Measurements from ENCODE around the gene GLRX.

GLRX gene

DNA sequence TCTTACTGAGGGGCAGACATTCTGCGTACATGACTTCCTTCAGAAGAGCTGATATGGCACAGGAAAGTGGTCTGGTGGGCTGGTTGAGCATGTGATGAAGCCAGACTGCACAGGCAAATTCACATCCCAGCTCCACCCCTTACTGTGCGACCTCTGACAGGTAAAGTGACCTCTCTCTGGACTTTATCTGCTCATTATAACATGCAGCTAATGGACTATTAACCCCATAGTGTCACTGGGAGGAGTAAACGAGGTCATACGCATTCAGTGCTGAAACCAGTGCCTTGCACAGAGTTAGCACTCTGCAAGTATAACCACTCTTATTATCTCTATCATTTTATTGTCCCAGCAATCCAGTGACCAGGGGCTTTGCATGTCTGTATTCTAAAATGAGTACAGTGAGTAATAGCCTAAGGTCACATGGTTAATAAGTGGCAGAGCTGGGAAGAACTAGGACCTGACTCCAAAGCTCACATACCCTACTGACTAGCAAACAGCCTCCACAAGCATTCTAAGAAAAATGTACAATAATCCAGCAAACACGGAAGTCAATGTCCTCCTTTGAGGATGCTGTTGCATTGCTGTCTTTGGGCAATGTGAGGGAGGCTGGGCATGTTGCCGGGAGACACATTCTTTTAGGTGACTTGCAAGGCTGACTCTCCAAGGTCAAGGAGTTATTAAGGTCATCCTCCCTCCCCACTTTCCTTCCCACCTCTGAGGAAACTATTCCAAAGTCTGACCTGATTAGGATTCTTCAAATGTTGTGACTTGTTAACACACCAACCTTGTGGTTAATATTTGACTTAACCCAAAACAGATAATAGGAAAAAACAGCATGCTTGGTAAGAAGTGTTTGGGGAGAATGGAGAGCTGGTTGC, 19.0 kb downstream of the GLRX start:
- 80% methylated on average over 5 of the region's 6 CpGs for WGBS (ENCODE audit: insufficient coverage)
- POLR2A ChIA-PET, result interaction anchor here (0.5 kb wide), 1 partner anchor 54 kb away, joined by 3 read pairs; no protein-coding TSS in a partner anchor

DNA sequence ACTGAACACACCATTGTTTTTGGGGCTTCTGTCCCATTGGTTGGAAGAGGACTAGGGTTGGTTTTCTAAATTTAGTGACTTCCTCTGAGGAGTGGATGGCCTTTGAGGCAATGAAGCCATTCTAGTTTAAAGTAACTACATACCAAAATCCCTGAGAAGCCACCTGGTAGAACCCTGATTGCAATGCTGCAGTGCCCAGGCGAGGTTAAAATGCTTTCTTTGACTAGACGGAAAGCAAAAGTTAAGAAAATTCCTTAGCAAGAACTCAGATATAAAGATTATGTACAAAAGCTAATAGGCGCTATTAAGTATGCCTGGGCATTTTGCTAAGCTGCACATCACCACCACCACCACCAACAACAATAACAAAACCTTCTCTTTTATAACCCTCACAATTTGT, 20.6 kb downstream of the GLRX start:
- Histone ChIP-seq H3K4me3 (ENCODE audit: control insufficient read depth in 1 of 7, extremely low read depth in 1 of 7, insufficient read depth in 4 of 7, low read depth in 2 of 7, low read length in 6 of 7) (no peak overlapping the region), H3K9me3 (ENCODE audit: control extremely low read depth in 1 of 5, control insufficient read depth in 4 of 5, insufficient read depth in 2 of 5, low read depth in 1 of 5, low read length in 4 of 5) (peaks cover 0 to 4% (median 0%) of the 10 kb centered on the region in 5 experiments), H3K4me1 (ENCODE audit: control extremely low read depth in 1 of 4, control insufficient read depth in 4 of 4, insufficient read depth in 4 of 4, low read length in 3 of 4) (peaks cover 0 to 8% (median 0%) of the 10 kb centered on the region in 4 experiments), H3K27me3 (replicated peaks in 2 of 5; ENCODE audit: control insufficient read depth in 4 of 5, insufficient read depth in 5 of 5, low read length in 4 of 5) (no peaks in the 10 kb centered on the region), H3K36me3 (ENCODE audit: control insufficient read depth in 4 of 4, insufficient read depth in 4 of 4, low read length in 3 of 4) (no peaks in the 10 kb centered on the region), H3K27ac (ENCODE audit: insufficient read depth in 1 of 2, low read depth in 1 of 2, low read length in 2 of 2, poor library complexity in 1 of 2, severe bottlenecking in 2 of 2) (no peak overlapping the region)
- no peak for DNase-seq
- 100% methylated on average over 2 of the region's 3 CpGs for WGBS (ENCODE audit: insufficient coverage)
- ChIA-PET POLR2A (no interaction called here), CTCF (interaction anchor here (1.1 to 2.0 kb wide), 2 partner anchors 17 to 20 kb away, joined by 4 to 7 read pairs; no protein-coding TSS in a partner anchor)

More for the DNA sequence above, 19.0 kb downstream of the GLRX start:
- Histone ChIP-seq H3K9me3 (ENCODE audit: control extremely low read depth in 1 of 5, control insufficient read depth in 4 of 5, insufficient read depth in 2 of 5, low read depth in 1 of 5, low read length in 4 of 5) (peaks cover 0 to 4% (median 0%) of the 10 kb centered on the region in 5 experiments), H3K36me3 (ENCODE audit: control insufficient read depth in 4 of 4, insufficient read depth in 4 of 4, low read length in 3 of 4) (no peaks in the 10 kb centered on the region), H3K27me3 (replicated peaks in 2 of 5; ENCODE audit: control insufficient read depth in 4 of 5, insufficient read depth in 5 of 5, low read length in 4 of 5) (no peaks in the 10 kb centered on the region), H3K4me1 (ENCODE audit: control extremely low read depth in 1 of 4, control insufficient read depth in 4 of 4, insufficient read depth in 4 of 4, low read length in 3 of 4) (peaks cover 3 to 18% (median 8%) of the 10 kb centered on the region in 4 experiments), H3K4me3 (ENCODE audit: control insufficient read depth in 1 of 7, extremely low read depth in 1 of 7, insufficient read depth in 4 of 7, low read depth in 2 of 7, low read length in 6 of 7) (no peak overlapping the region), H3K27ac (ENCODE audit: insufficient read depth in 1 of 2, low read depth in 1 of 2, low read length in 2 of 2, poor library complexity in 1 of 2, severe bottlenecking in 2 of 2) (no peak overlapping the region)
- no peak for DNase-seq
- CTCF ChIA-PET, result interaction anchor here (1.1 to 2.6 kb wide), 3 partner anchors 19 to 35 kb away, joined by 3 to 7 read pairs (median 7); partner anchors contain the start of gene GLRX

DNA sequence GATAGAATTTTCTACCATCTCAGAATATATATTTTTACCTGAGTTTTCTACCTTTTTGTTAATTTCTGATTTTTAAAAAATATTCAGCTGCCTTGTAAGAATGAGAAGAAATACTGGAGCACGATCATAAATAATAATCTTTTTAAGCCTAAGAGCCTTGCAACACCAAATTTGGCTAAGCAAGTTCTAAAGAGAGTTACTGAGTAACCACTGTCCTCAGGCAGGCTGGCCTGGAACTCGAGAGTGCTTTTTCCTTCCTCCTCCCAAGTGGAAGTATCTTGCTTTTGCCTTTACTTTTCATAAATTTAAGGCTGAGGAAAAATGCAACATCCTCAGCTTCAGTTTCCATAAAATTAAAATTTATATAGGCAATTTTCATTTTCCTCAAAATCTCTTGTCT, 21.0 kb downstream of the GLRX start:
- H3K4me1 ChIP-seq (ENCODE audit: control extremely low read depth in 1 of 4, control insufficient read depth in 4 of 4, insufficient read depth in 4 of 4, low read length in 3 of 4), result peaks cover 0 to 8% (median 0%) of the 10 kb centered on the region in 4 experiments
- peaks cover 0 to 4% (median 0%) of the 10 kb centered on the region in 5 experiments for H3K9me3 ChIP-seq (ENCODE audit: control extremely low read depth in 1 of 5, control insufficient read depth in 4 of 5, insufficient read depth in 2 of 5, low read depth in 1 of 5, low read length in 4 of 5)
- no peaks in the 10 kb centered on the region for H3K27me3 ChIP-seq (replicated peaks in 2 of 5; ENCODE audit: control insufficient read depth in 4 of 5, insufficient read depth in 5 of 5, low read length in 4 of 5)
- no peak for DNase-seq
- ChIA-PET CTCF (interaction anchor here (1.1 to 2.0 kb wide), 2 partner anchors 17 to 20 kb away, joined by 4 to 7 read pairs; no protein-coding TSS in a partner anchor), POLR2A (no interaction called here)
- no peaks in the 10 kb centered on the region for H3K36me3 ChIP-seq (ENCODE audit: control insufficient read depth in 4 of 4, insufficient read depth in 4 of 4, low read length in 3 of 4)
- H3K4me3 ChIP-seq (ENCODE audit: control insufficient read depth in 1 of 7, extremely low read depth in 1 of 7, insufficient read depth in 4 of 7, low read depth in 2 of 7, low read length in 6 of 7), result no peak overlapping the region
- H3K27ac ChIP-seq (ENCODE audit: insufficient read depth in 1 of 2, low read depth in 1 of 2, low read length in 2 of 2, poor library complexity in 1 of 2, severe bottlenecking in 2 of 2), result no peak overlapping the region
- WGBS (ENCODE audit: insufficient coverage), result no CpG with 5 or more reads among the region's 2 CpGs

DNA sequence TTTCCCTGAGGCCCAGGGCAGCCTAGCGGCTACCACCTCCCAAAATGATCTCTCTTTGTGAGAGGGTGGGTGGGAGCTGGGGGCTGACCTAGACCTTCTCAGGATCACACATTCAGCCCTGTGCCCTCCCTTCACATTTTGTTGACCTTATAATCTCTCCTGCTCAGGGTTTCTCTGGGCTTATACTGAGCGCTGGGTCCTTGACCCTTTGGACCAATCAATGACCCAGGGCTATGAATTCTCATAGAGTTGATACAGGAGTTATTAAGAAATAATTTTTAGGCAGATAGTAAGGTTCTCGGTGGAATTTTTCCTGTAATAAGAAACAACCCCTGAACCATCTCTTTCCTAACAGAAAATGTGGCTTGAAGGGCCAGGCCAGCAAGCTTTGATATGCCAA, 22.0 kb downstream of the GLRX start:
- H3K9me3 ChIP-seq (ENCODE audit: control extremely low read depth in 1 of 5, control insufficient read depth in 4 of 5, insufficient read depth in 2 of 5, low read depth in 1 of 5, low read length in 4 of 5), result peaks cover 0 to 4% (median 0%) of the 10 kb centered on the region in 5 experiments
- peaks cover 0 to 8% (median 0%) of the 10 kb centered on the region in 4 experiments for H3K4me1 ChIP-seq (ENCODE audit: control extremely low read depth in 1 of 4, control insufficient read depth in 4 of 4, insufficient read depth in 4 of 4, low read length in 3 of 4)
- ChIA-PET POLR2A (no interaction called here), CTCF (interaction anchor here (1.3 kb wide), 1 partner anchor 12 kb away, joined by 5 read pairs; no protein-coding TSS in a partner anchor)
- WGBS (ENCODE audit: insufficient coverage), result 100% methylated on average over 2 of the region's 3 CpGs
- H3K36me3 ChIP-seq (ENCODE audit: control insufficient read depth in 4 of 4, insufficient read depth in 4 of 4, low read length in 3 of 4), result no peaks in the 10 kb centered on the region
- H3K4me3 ChIP-seq (ENCODE audit: control insufficient read depth in 1 of 7, extremely low read depth in 1 of 7, insufficient read depth in 4 of 7, low read depth in 2 of 7, low read length in 6 of 7), result no peak overlapping the region
- DNase-seq, result no peak
- H3K27ac ChIP-seq (ENCODE audit: insufficient read depth in 1 of 2, low read depth in 1 of 2, low read length in 2 of 2, poor library complexity in 1 of 2, severe bottlenecking in 2 of 2), result no peak overlapping the region
- no peaks in the 10 kb centered on the region for H3K27me3 ChIP-seq (replicated peaks in 2 of 5; ENCODE audit: control insufficient read depth in 4 of 5, insufficient read depth in 5 of 5, low read length in 4 of 5)

DNA sequence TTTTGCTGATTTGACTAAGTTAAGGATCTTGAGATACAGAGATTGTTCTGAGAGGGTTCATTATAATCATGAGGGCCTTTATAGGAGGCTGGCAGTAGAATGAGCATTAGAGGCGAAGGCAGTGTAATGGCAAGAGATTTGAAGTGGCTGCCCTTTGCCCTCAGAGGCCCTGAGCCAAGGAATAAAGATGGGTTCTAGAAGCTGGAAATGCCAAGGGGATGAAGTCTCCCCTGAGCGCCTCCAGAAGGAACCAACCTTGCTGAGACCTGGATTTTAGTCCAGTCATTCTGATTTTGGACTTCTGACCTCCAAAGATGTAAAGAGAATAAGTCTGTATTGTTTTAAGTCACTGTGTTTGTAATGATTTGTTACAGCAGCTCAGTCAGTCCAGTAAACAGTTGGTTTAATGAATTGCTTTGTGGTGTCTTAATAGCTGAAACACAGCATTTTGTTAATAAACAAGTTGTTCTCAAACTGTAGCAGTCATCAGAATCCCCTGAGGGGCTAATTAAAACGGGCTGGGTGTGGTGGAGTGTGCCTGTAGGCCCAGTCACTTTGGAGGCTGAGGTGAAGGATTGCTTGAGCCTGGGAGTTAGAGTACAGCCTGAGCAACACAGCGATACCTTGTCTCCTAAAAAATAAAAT, 23.2 kb downstream of the GLRX start:
- POLR2A ChIA-PET, result no interaction called here
- CTCF ChIA-PET, result no interaction called here
- no peak for DNase-seq

DNA sequence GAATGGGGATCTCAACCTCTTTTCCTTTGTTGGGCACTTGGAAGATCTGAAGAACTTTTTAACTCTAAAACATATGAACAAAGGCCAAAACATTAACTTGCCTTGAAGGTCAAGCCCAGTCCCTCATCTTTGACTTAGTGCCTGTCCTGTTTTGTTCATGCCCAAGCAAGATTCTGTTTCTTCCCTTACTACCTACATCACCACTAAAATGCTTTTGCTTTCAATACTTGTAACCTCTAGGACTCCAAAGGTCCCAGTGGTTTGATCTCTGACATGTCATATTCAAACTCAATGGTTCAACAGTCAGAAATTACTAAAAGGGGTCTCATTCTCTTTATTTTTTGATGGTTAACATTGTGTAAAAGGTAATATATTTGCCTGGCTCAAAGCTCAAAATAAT, 24.0 kb downstream of the GLRX start:
- ChIA-PET POLR2A (no interaction called here), CTCF (no interaction called here)
- H3K27ac ChIP-seq (ENCODE audit: insufficient read depth in 1 of 2, low read depth in 1 of 2, low read length in 2 of 2, poor library complexity in 1 of 2, severe bottlenecking in 2 of 2), result no peak overlapping the region
- no peaks in the 10 kb centered on the region for H3K36me3 ChIP-seq (ENCODE audit: control insufficient read depth in 4 of 4, insufficient read depth in 4 of 4, low read length in 3 of 4)
- H3K27me3 ChIP-seq (replicated peaks in 2 of 5; ENCODE audit: control insufficient read depth in 4 of 5, insufficient read depth in 5 of 5, low read length in 4 of 5), result no peaks in the 10 kb centered on the region
- no peaks in the 10 kb centered on the region for H3K9me3 ChIP-seq (ENCODE audit: control extremely low read depth in 1 of 5, control insufficient read depth in 4 of 5, insufficient read depth in 2 of 5, low read depth in 1 of 5, low read length in 4 of 5)
- H3K4me1 ChIP-seq (ENCODE audit: control extremely low read depth in 1 of 4, control insufficient read depth in 4 of 4, insufficient read depth in 4 of 4, low read length in 3 of 4), result peaks cover 0 to 8% (median 0%) of the 10 kb centered on the region in 4 experiments
- DNase-seq, result no peak
- no peak overlapping the region for H3K4me3 ChIP-seq (ENCODE audit: control insufficient read depth in 1 of 7, extremely low read depth in 1 of 7, insufficient read depth in 4 of 7, low read depth in 2 of 7, low read length in 6 of 7)

More for the DNA sequence above, 23.2 kb downstream of the GLRX start:
- WGBS (ENCODE audit: insufficient coverage), result 96% methylated on average over 4 of the region's 4 CpGs
- Histone ChIP-seq H3K9me3 (ENCODE audit: control extremely low read depth in 1 of 5, control insufficient read depth in 4 of 5, insufficient read depth in 2 of 5, low read depth in 1 of 5, low read length in 4 of 5) (no peaks in the 10 kb centered on the region), H3K27me3 (replicated peaks in 2 of 5; ENCODE audit: control insufficient read depth in 4 of 5, insufficient read depth in 5 of 5, low read length in 4 of 5) (no peaks in the 10 kb centered on the region), H3K4me1 (ENCODE audit: control extremely low read depth in 1 of 4, control insufficient read depth in 4 of 4, insufficient read depth in 4 of 4, low read length in 3 of 4) (peaks cover 0 to 8% (median 0%) of the 10 kb centered on the region in 4 experiments), H3K27ac (ENCODE audit: insufficient read depth in 1 of 2, low read depth in 1 of 2, low read length in 2 of 2, poor library complexity in 1 of 2, severe bottlenecking in 2 of 2) (no peak overlapping the region), H3K4me3 (ENCODE audit: control insufficient read depth in 1 of 7, extremely low read depth in 1 of 7, insufficient read depth in 4 of 7, low read depth in 2 of 7, low read length in 6 of 7) (no peak overlapping the region), H3K36me3 (ENCODE audit: control insufficient read depth in 4 of 4, insufficient read depth in 4 of 4, low read length in 3 of 4) (no peaks in the 10 kb centered on the region)

DNA sequence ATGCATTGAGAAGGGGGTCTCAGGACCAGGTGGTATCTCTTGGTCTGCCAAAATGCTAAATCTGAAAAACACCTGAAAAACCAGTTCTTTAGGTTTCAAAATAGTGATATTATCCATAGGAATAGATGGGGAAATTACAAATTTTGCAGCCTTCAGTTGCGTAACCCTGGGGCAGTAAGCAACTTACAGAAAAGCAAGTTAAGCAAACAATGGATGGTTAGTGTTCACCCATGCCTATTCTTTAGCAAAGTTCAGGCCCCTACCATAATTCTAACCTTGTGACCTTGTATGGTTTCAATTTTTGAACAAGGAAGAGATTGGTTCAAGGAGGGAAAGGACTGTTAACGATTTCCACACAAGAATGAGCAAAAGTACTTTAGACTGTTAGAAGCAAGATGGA, 24.5 kb downstream of the GLRX start:
- Histone ChIP-seq H3K4me3 (ENCODE audit: control insufficient read depth in 1 of 7, extremely low read depth in 1 of 7, insufficient read depth in 4 of 7, low read depth in 2 of 7, low read length in 6 of 7) (no peak overlapping the region), H3K27me3 (replicated peaks in 2 of 5; ENCODE audit: control insufficient read depth in 4 of 5, insufficient read depth in 5 of 5, low read length in 4 of 5) (no peaks in the 10 kb centered on the region), H3K36me3 (ENCODE audit: control insufficient read depth in 4 of 4, insufficient read depth in 4 of 4, low read length in 3 of 4) (no peaks in the 10 kb centered on the region), H3K27ac (ENCODE audit: insufficient read depth in 1 of 2, low read depth in 1 of 2, low read length in 2 of 2, poor library complexity in 1 of 2, severe bottlenecking in 2 of 2) (no peak overlapping the region), H3K4me1 (ENCODE audit: control extremely low read depth in 1 of 4, control insufficient read depth in 4 of 4, insufficient read depth in 4 of 4, low read length in 3 of 4) (peaks cover 0 to 8% (median 0%) of the 10 kb centered on the region in 4 experiments), H3K9me3 (ENCODE audit: control extremely low read depth in 1 of 5, control insufficient read depth in 4 of 5, insufficient read depth in 2 of 5, low read depth in 1 of 5, low read length in 4 of 5) (no peaks in the 10 kb centered on the region)
- 100% methylated on average over 1 of the region's 2 CpGs for WGBS (ENCODE audit: insufficient coverage)
- CTCF ChIA-PET, result interaction anchor here (1.0 to 1.4 kb wide), 2 partner anchors 12 to 17 kb away, joined by 4 to 5 read pairs; no protein-coding TSS in a partner anchor
- no peak for DNase-seq
- POLR2A ChIA-PET, result no interaction called here
